Upper lobe of left lung (tissue), 4 donors: ENCODE measurements around the gene SNAP23.

Source experiments
- POLR2A ChIP-seq, 4 donors: fragments of 450-650 bp; IDR thresholded peaks; one replicate each; pipeline ENCODE4 v1.5.1; 2016 to 2017; ENCODE audit warnings: antibody characterized with exemption in 4 of 4, mild to moderate bottlenecking in 2 of 4
- TF ChIP-seq, protein P1 (sequence below), 6 experiments: fragments of 450-650 bp in 4 of 6; fragments of 200-600 bp in 2 of 6; sonication (generic) in 2 of 6; IDR thresholded peaks; one replicate each; pipeline ENCODE4 v1.5.1; 2016 to 2019; ENCODE audit warnings: antibody characterized with exemption in 6 of 6

DNA sequence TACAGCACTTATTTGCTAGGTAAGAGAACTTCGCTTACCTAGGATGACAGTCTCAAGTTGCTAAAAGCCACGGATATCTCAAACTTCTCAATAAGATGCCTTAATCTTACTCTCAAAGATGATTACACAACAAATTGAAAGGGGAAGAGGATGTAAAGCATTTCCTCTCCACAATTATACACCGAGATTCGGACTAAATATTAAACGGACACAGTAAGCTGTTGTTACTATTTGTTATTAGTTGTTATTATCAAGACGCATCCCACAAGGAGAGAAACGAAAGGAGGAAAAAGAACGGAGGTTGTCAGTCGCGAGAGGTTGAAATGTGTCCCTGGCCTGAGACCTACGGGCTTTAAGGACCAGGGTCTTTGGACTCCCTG is 5.2 kb upstream of the SNAP23 start:
- TF ChIP-seq, protein P1, sequence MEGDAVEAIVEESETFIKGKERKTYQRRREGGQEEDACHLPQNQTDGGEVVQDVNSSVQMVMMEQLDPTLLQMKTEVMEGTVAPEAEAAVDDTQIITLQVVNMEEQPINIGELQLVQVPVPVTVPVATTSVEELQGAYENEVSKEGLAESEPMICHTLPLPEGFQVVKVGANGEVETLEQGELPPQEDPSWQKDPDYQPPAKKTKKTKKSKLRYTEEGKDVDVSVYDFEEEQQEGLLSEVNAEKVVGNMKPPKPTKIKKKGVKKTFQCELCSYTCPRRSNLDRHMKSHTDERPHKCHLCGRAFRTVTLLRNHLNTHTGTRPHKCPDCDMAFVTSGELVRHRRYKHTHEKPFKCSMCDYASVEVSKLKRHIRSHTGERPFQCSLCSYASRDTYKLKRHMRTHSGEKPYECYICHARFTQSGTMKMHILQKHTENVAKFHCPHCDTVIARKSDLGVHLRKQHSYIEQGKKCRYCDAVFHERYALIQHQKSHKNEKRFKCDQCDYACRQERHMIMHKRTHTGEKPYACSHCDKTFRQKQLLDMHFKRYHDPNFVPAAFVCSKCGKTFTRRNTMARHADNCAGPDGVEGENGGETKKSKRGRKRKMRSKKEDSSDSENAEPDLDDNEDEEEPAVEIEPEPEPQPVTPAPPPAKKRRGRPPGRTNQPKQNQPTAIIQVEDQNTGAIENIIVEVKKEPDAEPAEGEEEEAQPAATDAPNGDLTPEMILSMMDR (IDR thresholded peaks at IDR 0.05), result no peak
- TF ChIP-seq POLR2A (IDR thresholded peaks at IDR 0.05), result no peak
